Measurements from ENCODE around the gene ERMN. TPM values are rescaled to one million over a fixed set of nuclear protein-coding genes. Genes with fewer than 3 reads are reported as not detected.

Gene ERMN
- total RNA-seq, 4 donors from 2014 or later: 0.49 TPM; not detected in 3

GRCh38 chr2:157296958-157297357, 28.7 kb downstream of the ERMN start:
- no peak overlapping the region for H3K27ac ChIP-seq
- intact Hi-C loops (cut with DNase I): no loop called here

GRCh38 chr2:157296490-157296889, 29.1 kb downstream of the ERMN start:
- Histone ChIP-seq H3K4me1 (no peaks in the 10 kb centered on the region), H3K36me3 (no peaks in the 10 kb centered on the region), H3K9me3 (no peaks in the 10 kb centered on the region), H3K4me3 (replicated peaks in 1 of 3) (no peak overlapping the region), H3K27ac (no peak overlapping the region), H3K27me3 (no peaks in the 10 kb centered on the region)
- DNase-seq: no peak
- no peak for TF ChIP-seq CTCF (IDR thresholded peaks at IDR 0.05)
- TF ChIP-seq POLR2A (IDR thresholded peaks at IDR 0.05): no peak
- 36 to 48% methylated on average over 1 of the region's 1 CpG for WGBS, 2 donors
- intact Hi-C loops (cut with DNase I): no loop called here

More at GRCh38 chr2:157296958-157297357, 28.7 kb downstream of the ERMN start:
- WGBS, 2 donors: 88 to 92% methylated on average over 4 of the region's 4 CpGs
- Histone ChIP-seq H3K27me3 (no peaks in the 10 kb centered on the region), H3K4me1 (no peaks in the 10 kb centered on the region), H3K9me3 (no peaks in the 10 kb centered on the region), H3K4me3 (replicated peaks in 1 of 3) (no peak overlapping the region), H3K36me3 (no peaks in the 10 kb centered on the region)
- DNase-seq: no peak
- TF ChIP-seq POLR2A (IDR thresholded peaks at IDR 0.05) (no peak), CTCF (IDR thresholded peaks at IDR 0.05) (no peak)

- no peak for TF ChIP-seq POLR2A (IDR thresholded peaks at IDR 0.05)
- TF ChIP-seq CTCF (IDR thresholded peaks at IDR 0.05): no peak
- intact Hi-C loops (cut with DNase I): no loop called here
- 91 to 92% methylated on average over 5 of the region's 5 CpGs for WGBS, 2 donors
Observed at GRCh38 chr2:157292853-157293252, 32.8 kb downstream of the ERMN start.

GRCh38 chr2:157291018-157291417, 34.6 kb downstream of the ERMN start:
- 91 to 97% methylated on average over 1 of the region's 1 CpG for WGBS, 2 donors
- DNase-seq: no peak
- H3K4me3 ChIP-seq (replicated peaks in 1 of 3): no peak overlapping the region
- no peaks in the 10 kb centered on the region for H3K27me3 ChIP-seq
- no peaks in the 10 kb centered on the region for H3K4me1 ChIP-seq
- H3K36me3 ChIP-seq: no peaks in the 10 kb centered on the region
- H3K27ac ChIP-seq: no peak overlapping the region
- intact Hi-C loops (cut with DNase I): no loop called here
- H3K9me3 ChIP-seq: no peaks in the 10 kb centered on the region
- no peak for TF ChIP-seq CTCF (IDR thresholded peaks at IDR 0.05)

More at GRCh38 chr2:157292853-157293252, 32.8 kb downstream of the ERMN start:
- Histone ChIP-seq H3K4me1 (no peaks in the 10 kb centered on the region), H3K27ac (no peak overlapping the region), H3K9me3 (no peaks in the 10 kb centered on the region), H3K27me3 (no peaks in the 10 kb centered on the region), H3K36me3 (no peaks in the 10 kb centered on the region), H3K4me3 (replicated peaks in 1 of 3) (no peak overlapping the region)
- DNase-seq: no peak

GRCh38 chr2:157290525-157290924, 35.1 kb downstream of the ERMN start:
- intact Hi-C loops (cut with DNase I): no loop called here
- WGBS, 2 donors: 95 to 97% methylated on average over 2 of the region's 2 CpGs
- Histone ChIP-seq H3K27me3 (no peaks in the 10 kb centered on the region), H3K9me3 (no peaks in the 10 kb centered on the region), H3K4me3 (replicated peaks in 1 of 3) (no peak overlapping the region), H3K4me1 (no peaks in the 10 kb centered on the region), H3K36me3 (no peaks in the 10 kb centered on the region), H3K27ac (no peak overlapping the region)
- no peak for TF ChIP-seq POLR2A (IDR thresholded peaks at IDR 0.05)
- no peak for TF ChIP-seq CTCF (IDR thresholded peaks at IDR 0.05)
- no peak for DNase-seq

Measured in thyroid gland (tissue), 4 donors.